H9 (cell line): ENCODE measurements around the gene VWF. TPM values are rescaled to one million over a fixed set of nuclear protein-coding genes. Genes with fewer than 3 reads are reported as not detected.

Source experiments
- DNase-seq: peaks from one replicate; pipeline ENCODE4 v3.0.0-alpha.2; 2017
- H2AFZ ChIP-seq: one replicate; pipeline ENCODE4 v1.6.1; 2013; ENCODE audit warnings: mild to moderate bottlenecking, low read length, control low read depth, moderate library complexity
- H2AK5ac ChIP-seq: 2 replicates; pipeline ENCODE4 v1.6.1; 2013; ENCODE audit warnings: low read length, control low read depth, mixed read lengths; ENCODE audit not compliant: insufficient read length
- H2BK120ac ChIP-seq: one replicate; pipeline ENCODE4 v1.6.1; 2013; ENCODE audit warnings: low read depth, mild to moderate bottlenecking, low read length, control low read depth, inconsistent platforms; ENCODE audit not compliant: poor library complexity, severe bottlenecking
- H2BK12ac ChIP-seq: 2 replicates; pipeline ENCODE4 v1.6.1; 2013; ENCODE audit warnings: low read length, control low read depth, mixed read lengths, low read depth; ENCODE audit not compliant: insufficient read length
- H2BK15ac ChIP-seq: 2 replicates; pipeline ENCODE4 v1.6.1; 2013; ENCODE audit warnings: low read depth, low read length, control low read depth
- H2BK20ac ChIP-seq: one replicate; pipeline ENCODE4 v1.6.1; 2013; ENCODE audit warnings: low read depth, mild to moderate bottlenecking, low read length, control low read depth, inconsistent platforms; ENCODE audit not compliant: poor library complexity, severe bottlenecking
- H2BK5ac ChIP-seq: 2 replicates; pipeline ENCODE4 v1.6.1; 2013; ENCODE audit warnings: low read length, control low read depth, mixed read lengths; ENCODE audit not compliant: insufficient read length
- H3K14ac ChIP-seq: 2 replicates; pipeline ENCODE4 v1.6.1; 2013; ENCODE audit warnings: low read length, control low read depth; ENCODE audit not compliant: insufficient read depth
- H3K18ac ChIP-seq: 2 replicates; pipeline ENCODE4 v1.6.1; 2013; ENCODE audit warnings: low read depth, mild to moderate bottlenecking, mixed read lengths, low read length, control low read depth; ENCODE audit not compliant: insufficient read length
- H3K23ac ChIP-seq: 2 replicates; pipeline ENCODE4 v1.6.1; 2013; ENCODE audit warnings: low read length, control low read depth, mixed read lengths, low read depth; ENCODE audit not compliant: insufficient read length
- H3K23me2 ChIP-seq: 2 replicates; pipeline ENCODE4 v1.6.1; 2013; ENCODE audit warnings: low read depth, mild to moderate bottlenecking, mixed read lengths, low read length, control low read depth; ENCODE audit not compliant: insufficient read length, poor library complexity, severe bottlenecking
- H3K27ac ChIP-seq: 2 replicates; pipeline ENCODE4 v1.5.1; 2013; ENCODE audit warnings: low read length, control low read depth, mixed read lengths, low read depth; ENCODE audit not compliant: insufficient read length
- H3K27me3 ChIP-seq: 2 replicates; pipeline ENCODE4 v1.6.1; 2013; ENCODE audit warnings: low read length, control low read depth, inconsistent platforms; ENCODE audit not compliant: insufficient read depth
- H3K4ac ChIP-seq: 2 replicates; pipeline ENCODE4 v1.6.1; 2013; ENCODE audit warnings: low read depth, mild to moderate bottlenecking, control low read depth, inconsistent platforms, low read length, moderate library complexity
- H3K4me1 ChIP-seq: 2 replicates; pipeline ENCODE4 v1.6.1; 2013; ENCODE audit warnings: low read length, control low read depth, inconsistent platforms; ENCODE audit not compliant: insufficient read depth
- H3K4me2 ChIP-seq: 2 replicates; pipeline ENCODE4 v1.6.1; 2013; ENCODE audit warnings: low read length, control low read depth, mixed read lengths; ENCODE audit not compliant: insufficient read length, insufficient read depth
- H3K56ac ChIP-seq: 2 replicates; pipeline ENCODE4 v1.6.1; 2013; ENCODE audit warnings: low read depth, mild to moderate bottlenecking, mixed read lengths, low read length, control low read depth; ENCODE audit not compliant: insufficient read length
- H3K79me1 ChIP-seq: 2 replicates; pipeline ENCODE4 v1.6.1; 2013; ENCODE audit warnings: low read depth, mild to moderate bottlenecking, moderate library complexity, low read length, control low read depth, inconsistent platforms; ENCODE audit not compliant: insufficient read depth, poor library complexity, severe bottlenecking
- H3K79me2 ChIP-seq: 2 replicates; pipeline ENCODE4 v1.6.1; 2013; ENCODE audit warnings: low read length, control low read depth, inconsistent platforms; ENCODE audit not compliant: insufficient read depth
- H3K9ac ChIP-seq: 2 replicates; pipeline ENCODE4 v1.6.1; 2013; ENCODE audit warnings: low read length, control low read depth, mixed read lengths; ENCODE audit not compliant: insufficient read length; ENCODE audit errors: extremely low read depth
- H3K9me3 ChIP-seq: one replicate; pipeline ENCODE4 v1.6.1; 2013; ENCODE audit warnings: low read depth, low read length, inconsistent platforms; ENCODE audit not compliant: control insufficient read depth
- H3T11ph ChIP-seq: one replicate; pipeline ENCODE4 v1.6.1; 2013; ENCODE audit warnings: mild to moderate bottlenecking, low read length, control low read depth, inconsistent platforms
- H4K20me1 ChIP-seq: one replicate; pipeline ENCODE4 v1.6.1; 2013; ENCODE audit not compliant: control insufficient read depth, insufficient read length, insufficient read depth
- H4K5ac ChIP-seq: 2 replicates; pipeline ENCODE4 v1.6.1; 2013; ENCODE audit warnings: low read depth, mild to moderate bottlenecking, mixed read lengths, low read length, control low read depth; ENCODE audit not compliant: insufficient read length
- H4K8ac ChIP-seq: replicated peaks from 2 replicates; pipeline ENCODE4 v1.6.1; 2013; ENCODE audit warnings: low read length, control low read depth, mixed read lengths, low read depth; ENCODE audit not compliant: insufficient read length
- H4K91ac ChIP-seq: 2 replicates; pipeline ENCODE4 v1.6.1; 2013; ENCODE audit warnings: low read depth, mild to moderate bottlenecking, moderate library complexity, mixed read lengths, low read length, control low read depth; ENCODE audit not compliant: insufficient read length
- H3K27ac Mint-ChIP-seq, 3 experiments: 2 replicates in 2 of 3; 3 replicates in 1 of 3; pipeline ENCODE4 v1.8.0; 2020 to 2021; ENCODE audit warnings: mixed read lengths in 3 of 3, mild to moderate bottlenecking in 1 of 3, moderate library complexity in 1 of 3
- H3K27me3 Mint-ChIP-seq: 2 replicates; pipeline ENCODE4 v1.8.0; 2021; ENCODE audit warnings: low read depth, mild to moderate bottlenecking, moderate library complexity, mixed read lengths
- H3K36me3 Mint-ChIP-seq, 3 experiments: 2 replicates in 2 of 3; 3 replicates in 1 of 3; pipeline ENCODE4 v1.8.0; 2020 to 2021; ENCODE audit warnings: low read depth in 3 of 3, mixed read lengths in 3 of 3; ENCODE audit not compliant: insufficient read depth in 1 of 3
- H3K4me1 Mint-ChIP-seq, 2 experiments: 2 replicates each; pipeline ENCODE4 v1.8.0; 2020; ENCODE audit warnings: mixed read lengths in 2 of 2
- H3K4me3 Mint-ChIP-seq, 2 experiments: 2 replicates in 1 of 2; 3 replicates in 1 of 2; pipeline ENCODE4 v1.8.0; 2020 to 2021; ENCODE audit warnings: mild to moderate bottlenecking in 2 of 2, mixed read lengths in 2 of 2, moderate library complexity in 1 of 2
- H3K9me3 Mint-ChIP-seq, 2 experiments: 2 replicates in 1 of 2; 3 replicates in 1 of 2; pipeline ENCODE4 v1.8.0; 2020; ENCODE audit warnings: mild to moderate bottlenecking in 2 of 2, mixed read lengths in 2 of 2, moderate library complexity in 1 of 2
- WGBS: extraction: QIAGEN DNeasy Blood & Tissue Kit; methylation state at CpG from one replicate; pipeline ENCODE4 v1.1.7; 2013; ENCODE audit warnings: missing lambda C conversion rate, low lambda C conversion rate, mixed read lengths; ENCODE audit not compliant: insufficient read length; ENCODE audit errors: extremely low coverage; 5-methylcytosine and 5-hydroxymethylcytosine counted together
- total RNA-seq: library from RNA; stranded (reverse); gene quantifications from 2 replicates; pipeline ENCODE4 v1.2.1, GENCODE V29; 2021
- TF ChIP-seq, protein P1 (sequence below): fragments of 200-600 bp; sonication (generic); conservative IDR thresholded peaks from 3 replicates; pipeline ENCODE4 v1.8.0; 2021; ENCODE audit warnings: antibody characterized with exemption, mild to moderate bottlenecking

Gene VWF
- total RNA-seq, 1 experiment from 2014 or later: 0.17 TPM

DNA sequence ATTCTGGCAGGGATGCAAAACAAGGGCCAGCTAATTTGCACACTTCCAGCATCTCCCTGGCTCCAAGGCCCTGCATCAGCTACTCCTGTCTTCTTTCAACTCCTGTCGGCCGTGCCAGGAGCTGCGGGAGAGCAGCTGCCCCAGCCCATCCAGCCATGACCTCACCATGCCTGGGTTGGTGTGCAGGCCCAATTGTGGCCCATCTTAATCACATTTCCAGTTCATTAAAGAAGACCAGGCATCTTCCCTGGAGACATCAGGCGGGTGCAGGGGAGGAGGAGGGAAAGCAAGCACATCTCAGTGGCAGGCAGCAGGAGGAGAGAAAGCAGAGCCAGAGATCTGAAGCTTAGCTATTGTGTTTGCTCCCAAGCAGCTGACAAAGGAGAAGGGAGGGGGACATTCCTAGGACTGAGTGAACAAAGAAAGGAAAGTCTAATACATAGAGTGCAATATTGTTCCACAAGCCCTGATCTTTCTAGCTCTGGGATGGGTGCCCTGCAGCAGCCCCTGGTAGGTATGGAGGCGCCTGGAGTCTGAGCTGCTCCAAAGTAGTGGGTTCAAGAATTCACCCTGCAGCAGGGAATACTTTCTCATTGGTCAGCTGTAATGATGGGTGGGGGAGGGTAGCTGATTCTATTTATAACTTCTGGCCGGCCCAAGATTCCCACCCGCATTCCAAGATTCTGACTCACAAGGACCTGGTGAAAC is 40.1 kb downstream of the VWF start:
- H3K14ac ChIP-seq: peak overlapping the region; percentile 92
- H3K4me2 ChIP-seq: peak overlapping the region; percentile 26
- no peak overlapping the region; the same call in 1 of the 2 replicates for H3K4ac ChIP-seq
- H2BK12ac ChIP-seq: peak overlapping the region; percentile 40
- H4K91ac ChIP-seq: peak overlapping the region; percentile 96
- Mint-ChIP-seq H3K4me1 (peaks cover 45 to 51% of the 10 kb centered on the region in 2 experiments), H3K4me3 (peak overlapping the region in 1 of 2 experiments; percentile 18; a peak in 3 of 5 replicates), H3K27me3 (peaks cover under 1% of the 10 kb centered on the region), H3K9me3 (no peaks in the 10 kb centered on the region), H3K36me3 (no peaks in the 10 kb centered on the region), H3K27ac (peak overlapping the region; percentile 85 to 97 (median 96); a peak in 6 of 7 replicates)
- TF ChIP-seq, protein P1, sequence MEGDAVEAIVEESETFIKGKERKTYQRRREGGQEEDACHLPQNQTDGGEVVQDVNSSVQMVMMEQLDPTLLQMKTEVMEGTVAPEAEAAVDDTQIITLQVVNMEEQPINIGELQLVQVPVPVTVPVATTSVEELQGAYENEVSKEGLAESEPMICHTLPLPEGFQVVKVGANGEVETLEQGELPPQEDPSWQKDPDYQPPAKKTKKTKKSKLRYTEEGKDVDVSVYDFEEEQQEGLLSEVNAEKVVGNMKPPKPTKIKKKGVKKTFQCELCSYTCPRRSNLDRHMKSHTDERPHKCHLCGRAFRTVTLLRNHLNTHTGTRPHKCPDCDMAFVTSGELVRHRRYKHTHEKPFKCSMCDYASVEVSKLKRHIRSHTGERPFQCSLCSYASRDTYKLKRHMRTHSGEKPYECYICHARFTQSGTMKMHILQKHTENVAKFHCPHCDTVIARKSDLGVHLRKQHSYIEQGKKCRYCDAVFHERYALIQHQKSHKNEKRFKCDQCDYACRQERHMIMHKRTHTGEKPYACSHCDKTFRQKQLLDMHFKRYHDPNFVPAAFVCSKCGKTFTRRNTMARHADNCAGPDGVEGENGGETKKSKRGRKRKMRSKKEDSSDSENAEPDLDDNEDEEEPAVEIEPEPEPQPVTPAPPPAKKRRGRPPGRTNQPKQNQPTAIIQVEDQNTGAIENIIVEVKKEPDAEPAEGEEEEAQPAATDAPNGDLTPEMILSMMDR: no peak
- no peak overlapping the region for H2BK20ac ChIP-seq
- peak; percentile 76 for DNase-seq
- H4K20me1 ChIP-seq: no peaks in the 10 kb centered on the region
- no peak overlapping the region for H3K23ac ChIP-seq
- H3K23me2 ChIP-seq: peaks cover 3% of the 10 kb centered on the region
- H3K18ac ChIP-seq: peak overlapping the region; percentile 94
- no peak overlapping the region for H2BK15ac ChIP-seq
- no peak overlapping the region for H2BK120ac ChIP-seq
- H4K8ac ChIP-seq: no peak overlapping the region
- peaks cover 18% of the 10 kb centered on the region for H3K4me1 ChIP-seq
- no peaks in the 10 kb centered on the region for H3K27me3 ChIP-seq
- no peaks in the 10 kb centered on the region for H3K9me3 ChIP-seq
- WGBS: no CpG with 5 or more reads among the region's 7 CpGs
- no peak overlapping the region for H3K9ac ChIP-seq
- H3K56ac ChIP-seq: no peak overlapping the region
- peak overlapping the region; percentile 49 for H4K5ac ChIP-seq
- H3K27ac ChIP-seq: peak overlapping the region; percentile 69
- no peaks in the 10 kb centered on the region for H3K79me2 ChIP-seq
- no peak overlapping the region for H2BK5ac ChIP-seq
- peak overlapping the region; percentile 54 for H3T11ph ChIP-seq
- H2AK5ac ChIP-seq: no peak overlapping the region
- H3K79me1 ChIP-seq: no peaks in the 10 kb centered on the region
- H2AFZ ChIP-seq: no peak overlapping the region
